DND-41 (cell line): Measurements from ENCODE around the gene ITGA1.

Experiments used
- ATAC-seq: fragments of 200-7000 bp; cut with Tn5 transposase; 3 replicates; pipeline ENCODE4 v1.9.1; 2021; ENCODE audit warnings: low read depth; ENCODE audit not compliant: insufficient read depth
- DNase-seq: peaks from one replicate; pipeline ENCODE4 v3.0.0-alpha.2; 2020
- H2AFZ ChIP-seq: 2 replicates; pipeline ENCODE4 v1.6.0; 2012; ENCODE audit warnings: low read depth, low read length
- H3K27ac ChIP-seq: 2 replicates; pipeline ENCODE4 v1.5.1; 2012; ENCODE audit warnings: low read length, inconsistent platforms
- H3K27me3 ChIP-seq: fragments of 200-600 bp; sonication (generic); 2 replicates; pipeline ENCODE4 v1.6.0; 2012; ENCODE audit warnings: low read length, mild to moderate bottlenecking, inconsistent platforms; ENCODE audit not compliant: insufficient read depth, poor library complexity
- H3K36me3 ChIP-seq: 2 replicates; pipeline ENCODE4 v1.5.1; 2012; ENCODE audit warnings: low read length, inconsistent platforms; ENCODE audit not compliant: insufficient read depth
- H3K4me1 ChIP-seq: 2 replicates; pipeline ENCODE4 v1.5.1; 2012; ENCODE audit warnings: mild to moderate bottlenecking, low read length; ENCODE audit not compliant: insufficient read depth
- H3K4me2 ChIP-seq: 2 replicates; pipeline ENCODE4 v1.6.0; 2012; ENCODE audit warnings: mild to moderate bottlenecking, moderate library complexity, low read length, inconsistent platforms; ENCODE audit not compliant: insufficient read depth
- H3K4me3 ChIP-seq, 2 experiments: fragments of 200-600 bp in 1 of 2; shearing (Covaris generic) in 1 of 2; 2 replicates each; pipeline ENCODE4 v1.5.1; 2012 to 2016; ENCODE audit warnings: inconsistent platforms in 2 of 2, low read length in 2 of 2, mild to moderate bottlenecking in 2 of 2, low read depth in 1 of 2, moderate library complexity in 1 of 2
- H3K79me2 ChIP-seq: 2 replicates; pipeline ENCODE4 v1.6.0; 2012; ENCODE audit warnings: low read length, inconsistent platforms; ENCODE audit not compliant: insufficient read depth
- H3K9ac ChIP-seq: 2 replicates; pipeline ENCODE4 v1.6.0; 2012; ENCODE audit warnings: low read depth, mild to moderate bottlenecking, inconsistent platforms, low read length, moderate library complexity
- H3K9me3 ChIP-seq: 2 replicates; pipeline ENCODE4 v1.5.1; 2012; ENCODE audit warnings: low read length, moderate library complexity, mild to moderate bottlenecking, inconsistent platforms; ENCODE audit not compliant: insufficient read depth, severe bottlenecking
- H4K20me1 ChIP-seq: 2 replicates; pipeline ENCODE4 v1.6.0; 2012; ENCODE audit warnings: low read length; ENCODE audit not compliant: insufficient read depth
- EZH2 ChIP-seq: IDR thresholded peaks from 3 replicates; pipeline ENCODE4 v1.6.1; 2012; ENCODE audit warnings: borderline replicate concordance, low read depth, mild to moderate bottlenecking, moderate library complexity, low read length, inconsistent platforms; ENCODE audit not compliant: severe bottlenecking
- TF ChIP-seq, protein P1 (sequence below): IDR thresholded peaks from 2 replicates; pipeline ENCODE4 v1.5.1; 2012; ENCODE audit warnings: borderline replicate concordance, low read length, moderate library complexity, mild to moderate bottlenecking; ENCODE audit not compliant: poor library complexity, severe bottlenecking; ENCODE audit errors: extremely low read depth

The ITGA1 gene

DNA sequence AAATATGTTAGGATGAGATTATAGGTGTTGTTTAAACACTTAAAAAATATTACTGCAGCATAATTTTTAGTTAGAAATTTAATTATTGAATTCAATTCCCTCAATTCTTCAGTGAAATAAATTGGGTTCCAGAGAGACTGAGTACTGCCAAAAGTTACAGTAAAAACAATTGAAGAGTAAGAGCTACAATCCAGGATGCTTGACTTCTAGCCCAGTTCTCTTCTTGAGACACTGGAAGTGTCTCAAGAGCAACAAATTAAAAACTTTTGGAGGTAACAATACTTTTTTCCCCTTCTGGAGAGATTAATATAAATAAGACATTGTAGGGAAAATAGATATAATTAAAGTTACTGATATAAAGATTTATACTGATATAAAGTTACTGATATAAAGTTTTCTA is 8.3 kb downstream of the ITGA1 start:
- Histone ChIP-seq H3K9ac (no peak overlapping the region), H3K9me3 (no peaks in the 10 kb centered on the region), H3K36me3 (peaks cover 18% of the 10 kb centered on the region), H3K27ac (no peak overlapping the region), H3K4me3 (no peak overlapping the region), H3K4me2 (peak overlapping the region; percentile 41; the same call in 1 of the 2 replicates), H3K79me2 (peaks cover 98% of the 10 kb centered on the region), H2AFZ (no peak overlapping the region), H4K20me1 (peaks cover 9% of the 10 kb centered on the region), H3K4me1 (peaks cover 74% of the 10 kb centered on the region), H3K27me3 (no peaks in the 10 kb centered on the region)
- no peak for ATAC-seq
- no peak for DNase-seq
- TF ChIP-seq EZH2: no peak
- TF ChIP-seq, protein P1, sequence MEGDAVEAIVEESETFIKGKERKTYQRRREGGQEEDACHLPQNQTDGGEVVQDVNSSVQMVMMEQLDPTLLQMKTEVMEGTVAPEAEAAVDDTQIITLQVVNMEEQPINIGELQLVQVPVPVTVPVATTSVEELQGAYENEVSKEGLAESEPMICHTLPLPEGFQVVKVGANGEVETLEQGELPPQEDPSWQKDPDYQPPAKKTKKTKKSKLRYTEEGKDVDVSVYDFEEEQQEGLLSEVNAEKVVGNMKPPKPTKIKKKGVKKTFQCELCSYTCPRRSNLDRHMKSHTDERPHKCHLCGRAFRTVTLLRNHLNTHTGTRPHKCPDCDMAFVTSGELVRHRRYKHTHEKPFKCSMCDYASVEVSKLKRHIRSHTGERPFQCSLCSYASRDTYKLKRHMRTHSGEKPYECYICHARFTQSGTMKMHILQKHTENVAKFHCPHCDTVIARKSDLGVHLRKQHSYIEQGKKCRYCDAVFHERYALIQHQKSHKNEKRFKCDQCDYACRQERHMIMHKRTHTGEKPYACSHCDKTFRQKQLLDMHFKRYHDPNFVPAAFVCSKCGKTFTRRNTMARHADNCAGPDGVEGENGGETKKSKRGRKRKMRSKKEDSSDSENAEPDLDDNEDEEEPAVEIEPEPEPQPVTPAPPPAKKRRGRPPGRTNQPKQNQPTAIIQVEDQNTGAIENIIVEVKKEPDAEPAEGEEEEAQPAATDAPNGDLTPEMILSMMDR: no peak

DNA sequence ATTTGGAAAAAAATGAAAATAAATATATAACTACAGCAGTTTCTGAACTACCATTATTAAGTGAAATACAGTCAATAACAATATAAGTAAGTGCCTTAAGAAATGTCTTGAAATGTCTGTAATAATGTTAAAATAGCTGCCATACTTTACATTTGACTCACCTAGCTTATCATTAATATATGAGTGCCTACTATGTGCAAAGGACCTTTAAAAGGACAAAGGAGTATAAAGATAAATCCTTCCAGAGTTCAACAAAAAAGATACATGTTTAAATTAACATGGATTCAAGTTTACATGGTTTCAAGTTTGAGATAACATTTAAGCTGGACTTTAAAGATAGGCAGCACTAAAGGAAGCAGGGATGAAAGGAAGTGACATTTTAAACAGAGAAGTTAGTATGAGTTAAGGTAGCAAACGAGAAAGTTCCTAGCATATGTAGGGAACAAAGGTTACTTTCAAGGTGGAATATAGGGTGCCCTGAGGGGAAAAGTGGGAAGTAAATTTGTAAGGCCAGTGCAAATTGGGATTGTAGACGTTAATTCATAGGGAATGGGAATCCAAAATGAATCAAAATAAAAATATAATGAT is 8.9 kb downstream of the ITGA1 start:
- peaks cover 14% of the 10 kb centered on the region for H4K20me1 ChIP-seq
- no peaks in the 10 kb centered on the region for H3K9me3 ChIP-seq
- H3K4me1 ChIP-seq: peaks cover 76% of the 10 kb centered on the region
- H3K4me3 ChIP-seq: 0 out of 4 replicates have a peak overlapping the region, but pooled peaks of 1 of the 2 experiments have one; percentile 14
- DNase-seq: no peak
- ATAC-seq: no peak
- H3K36me3 ChIP-seq: peaks cover 24% of the 10 kb centered on the region
- no peak overlapping the region for H3K9ac ChIP-seq
- H3K4me2 ChIP-seq: peak overlapping the region; percentile 41; the same call in 1 of the 2 replicates
- no peak overlapping the region for H2AFZ ChIP-seq
- no peak overlapping the region for H3K27ac ChIP-seq
- TF ChIP-seq, protein P1: no peak
- no peak for TF ChIP-seq EZH2
- no peaks in the 10 kb centered on the region for H3K27me3 ChIP-seq
- H3K79me2 ChIP-seq: peaks cover 99% of the 10 kb centered on the region

DNA sequence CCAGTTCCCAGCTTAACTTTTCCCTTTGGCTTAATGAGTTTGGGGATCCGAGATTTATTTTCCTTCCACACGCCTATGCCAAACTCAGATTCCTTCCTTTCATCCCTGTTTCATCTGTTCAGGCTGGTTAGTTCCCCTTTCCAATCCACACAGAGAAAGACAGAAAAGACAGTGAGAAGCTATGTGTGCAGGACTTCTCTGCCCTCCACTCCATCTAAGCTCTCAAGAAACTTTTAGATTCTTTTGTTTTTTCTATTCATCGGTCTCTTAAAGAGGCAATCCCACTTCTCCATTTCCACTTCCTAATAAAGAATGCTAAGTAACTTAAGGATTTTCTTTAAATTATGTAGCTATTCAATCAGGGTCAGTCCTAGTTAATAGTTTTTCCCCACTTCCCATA is 11.2 kb downstream of the ITGA1 start:
- peaks cover 22% of the 10 kb centered on the region for H4K20me1 ChIP-seq
- ATAC-seq: no peak
- peak overlapping the region; percentile 63 to 90 for H3K4me3 ChIP-seq
- TF ChIP-seq, protein P1: no peak
- no peak for TF ChIP-seq EZH2
- peak overlapping the region; percentile 90 for H3K27ac ChIP-seq
- H3K9ac ChIP-seq: peak overlapping the region; percentile 73
- peaks cover 78% of the 10 kb centered on the region for H3K4me1 ChIP-seq
- DNase-seq: no peak
- peaks cover 40% of the 10 kb centered on the region for H3K36me3 ChIP-seq
- no peaks in the 10 kb centered on the region for H3K9me3 ChIP-seq
- H2AFZ ChIP-seq: peak overlapping the region; percentile 74
- H3K4me2 ChIP-seq: peak overlapping the region; percentile 86
- H3K27me3 ChIP-seq: no peaks in the 10 kb centered on the region
- peaks cover 99% of the 10 kb centered on the region for H3K79me2 ChIP-seq
